Esophagus squamous epithelium (tissue), 5 donors: ENCODE results near the gene EMX2. TPM values are rescaled to one million over a fixed set of nuclear protein-coding genes. Genes with fewer than 3 reads are reported as not detected.

Experiments
- DNase-seq: peaks from one replicate; lab custom pipeline; 2025; lab: John Stamatoyannopoulos, UW
- H3K27ac ChIP-seq, 4 donors: fragments of 200-600 bp; sonication (generic); one replicate each; pipeline ENCODE4 v1.5.1; 2016 to 2019; ENCODE audit warnings: mild to moderate bottlenecking in 1 of 4
- H3K27me3 ChIP-seq, 4 donors: fragments of 200-600 bp; sonication (generic); 1 replicate in 3 of 4; 2 replicates in 1 of 4; pipeline versions ENCODE4 v1.5.1 to v1.6.0; 2017 to 2021; ENCODE audit warnings: antibody characterized with exemption in 1 of 4
- H3K36me3 ChIP-seq, 3 donors: fragments of 200-600 bp; sonication (generic); one replicate each; pipeline ENCODE4 v1.5.1; 2016 to 2019
- H3K4me1 ChIP-seq, 3 donors: fragments of 200-600 bp; sonication (generic); one replicate each; pipeline ENCODE4 v1.5.1; 2017 to 2019
- H3K4me3 ChIP-seq, 4 donors: fragments of 200-600 bp; sonication (generic); 1 replicate in 3 of 4; 2 replicates in 1 of 4; pipeline ENCODE4 v1.5.1; 2016 to 2019; ENCODE audit warnings: mild to moderate bottlenecking in 2 of 4, moderate library complexity in 1 of 4
- H3K9me3 ChIP-seq, 3 donors: fragments of 200-600 bp; sonication (generic); one replicate each; pipeline ENCODE4 v1.5.1; 2016 to 2019
- CTCF ChIP-seq, 6 experiments: fragments of 450-650 bp in 4 of 6; fragments of 200-600 bp in 2 of 6; sonication (generic) in 2 of 6; IDR thresholded peaks; one replicate each; pipeline ENCODE4 v1.5.1; 2016 to 2019; ENCODE audit warnings: antibody characterized with exemption in 6 of 6, mild to moderate bottlenecking in 4 of 6, moderate library complexity in 4 of 6
- POLR2A ChIP-seq, 4 donors: fragments of 450-650 bp; IDR thresholded peaks; one replicate each; pipeline ENCODE4 v1.6.1; 2017; ENCODE audit warnings: antibody characterized with exemption in 4 of 4, mild to moderate bottlenecking in 4 of 4, moderate library complexity in 3 of 4
- WGBS, 2 donors: methylation state at CpG; one replicate each; pipeline ENCODE4 v1.1.5; 2018; 5-methylcytosine and 5-hydroxymethylcytosine counted together
- intact Hi-C: fragments of 100-400 bp; cut with DNase I; formaldehyde crosslinking; loops from one replicate; pipeline ENCODE4 v1.15.0; 2022
- total RNA-seq, 4 donors: library from RNA; depleted of rRNA; stranded (reverse); fragments of >200 nt; gene quantifications; one replicate each; pipeline ENCODE4 v1.1.0, GENCODE V29; 2016
- donor health status: DM: yes; HTN: yes; CAD: no.

The EMX2 gene
- total RNA-seq, 4 donors from 2014 or later, result 0.19 TPM; not detected in 3

GRCh38 chr10:117549100-117549585 is 6.6 kb downstream of the EMX2 start:
- Histone ChIP-seq H3K27me3 (peaks cover 36 to 100% (median 67%) of the 10 kb centered on the region in 4 donors), H3K27ac (no peak overlapping the region), H3K36me3 (no peaks in the 10 kb centered on the region), H3K9me3 (no peaks in the 10 kb centered on the region), H3K4me1 (peaks cover 18 to 71% (median 22%) of the 10 kb centered on the region in 3 donors), H3K4me3 (no peak overlapping the region)
- no peak for DNase-seq
- 37 to 42% methylated on average over 6 of the region's 6 CpGs for WGBS, 2 donors
- intact Hi-C loops, result no loop called here
- no peak for TF ChIP-seq POLR2A (IDR thresholded peaks at IDR 0.05)
- no peak for TF ChIP-seq CTCF (IDR thresholded peaks at IDR 0.05)

- Histone ChIP-seq H3K9me3 (no peaks in the 10 kb centered on the region), H3K4me1 (peaks cover 12 to 62% (median 14%) of the 10 kb centered on the region in 3 donors), H3K27ac (no peak overlapping the region), H3K27me3 (peaks cover 29 to 100% (median 59%) of the 10 kb centered on the region in 4 donors), H3K4me3 (no peak overlapping the region), H3K36me3 (no peaks in the 10 kb centered on the region)
- WGBS, 2 donors, result 20 to 25% methylated on average over 6 of the region's 6 CpGs
- TF ChIP-seq CTCF (IDR thresholded peaks at IDR 0.05), result no peak
- TF ChIP-seq POLR2A (IDR thresholded peaks at IDR 0.05), result no peak
- intact Hi-C loops, result no loop called here
- no peak for DNase-seq
These were observed 7.5 kb downstream of the EMX2 start for GRCh38 chr10:117550076-117550475.

DNA sequence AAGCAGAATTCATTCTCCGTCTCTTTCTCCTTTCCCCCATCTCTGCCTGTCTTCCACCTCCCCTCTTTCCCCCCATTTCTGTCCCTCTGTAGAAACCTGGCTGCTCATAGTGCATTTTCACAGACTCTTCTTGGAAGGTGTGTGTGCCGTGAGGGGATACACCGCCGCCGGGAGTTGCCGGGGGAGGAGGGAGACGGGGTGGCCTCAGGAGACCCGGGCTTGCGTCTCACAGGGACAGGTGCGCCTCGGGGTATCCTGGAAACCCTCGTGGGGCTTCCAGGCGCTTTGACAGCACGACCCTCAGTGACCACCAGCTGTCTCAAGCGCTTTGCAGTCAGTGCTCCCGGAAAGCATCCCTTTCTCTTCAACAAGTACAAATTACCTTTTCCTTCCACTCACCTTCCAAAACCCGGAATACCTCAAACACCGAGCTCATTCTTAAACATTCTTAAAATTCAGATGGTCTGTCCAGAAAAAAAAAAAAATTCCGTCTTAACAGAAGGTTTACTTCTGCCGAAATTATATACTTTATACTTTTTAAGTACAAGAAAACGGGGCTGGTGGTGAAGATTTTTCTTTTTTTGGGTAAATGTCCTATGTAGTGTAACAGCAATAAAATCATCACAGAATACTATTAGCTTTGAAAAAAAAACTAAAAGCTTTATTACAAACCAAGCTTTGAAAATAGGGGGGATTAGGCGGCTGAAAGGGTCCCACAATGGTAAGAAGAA is 8.2 kb downstream of the EMX2 start:
- Histone ChIP-seq H3K27me3 (peaks cover 22 to 100% (median 52%) of the 10 kb centered on the region in 4 donors), H3K9me3 (no peaks in the 10 kb centered on the region), H3K36me3 (no peaks in the 10 kb centered on the region), H3K4me3 (no peak overlapping the region), H3K4me1 (peaks cover 5 to 55% (median 7%) of the 10 kb centered on the region in 3 donors), H3K27ac (no peak overlapping the region)
- 13 to 15% methylated on average over 16 of the region's 22 CpGs for WGBS, 2 donors
- intact Hi-C loops, result no loop called here
- DNase-seq, result no peak
- no peak for TF ChIP-seq POLR2A (IDR thresholded peaks at IDR 0.05)
- TF ChIP-seq CTCF (IDR thresholded peaks at IDR 0.05), result no peak

GRCh38 chr10:117551330-117552155 is 9.0 kb downstream of the EMX2 start:
- Histone ChIP-seq H3K27ac (no peak overlapping the region), H3K9me3 (no peaks in the 10 kb centered on the region), H3K36me3 (no peaks in the 10 kb centered on the region), H3K4me1 (peaks cover 5 to 47% (median 7%) of the 10 kb centered on the region in 3 donors), H3K4me3 (no peak overlapping the region), H3K27me3 (peaks cover 15 to 100% (median 44%) of the 10 kb centered on the region in 4 donors)
- no peak for TF ChIP-seq CTCF (IDR thresholded peaks at IDR 0.05)
- no peak for TF ChIP-seq POLR2A (IDR thresholded peaks at IDR 0.05)
- intact Hi-C loops, result no loop called here
- no peak for DNase-seq
- 14 to 20% methylated on average over 19 to 39 of the region's 45 CpGs for WGBS, 2 donors
